Pancreas (tissue), 10 donors: ENCODE data around the gene JMJD8. TPM values are rescaled to one million over a fixed set of nuclear protein-coding genes. Genes with fewer than 3 reads are reported as not detected.
A peak's percentile ranks its signal among the peaks of the same experiment; 100 is the strongest.

Experiments
- ATAC-seq, 4 donors: fragments of 200-7000 bp; cut with Tn5 transposase; one replicate each; pipeline versions ENCODE4 v1.8.0 to v1.9.1; 2020; ENCODE audit warnings: mild to moderate bottlenecking in 4 of 4, moderate library complexity in 4 of 4
- DNase-seq, 6 donors: peaks; one replicate each; pipeline ENCODE4 v3.0.0-alpha.2; 2020
- FAIRE-seq: peaks from 2 replicates; lab custom pipeline; 2012; peaks lifted over from hg19 to GRCh38; lab: Jason Lieb, UNC
- H3K27ac ChIP-seq, 4 donors: fragments of 200-600 bp; sonication (generic); 1 replicate in 3 of 4; 2 replicates in 1 of 4; pipeline versions ENCODE4 v1.5.0 to v1.8.0; 2020
- H3K27me3 ChIP-seq, 4 donors: fragments of 200-600 bp; one replicate each; pipeline ENCODE4 v1.8.0; 2021
- H3K36me3 ChIP-seq, 3 donors: fragments of 200-600 bp; sonication (generic) in 1 of 3; one replicate each; pipeline versions ENCODE4 v1.5.0 to v1.8.0; 2020 to 2021
- H3K4me1 ChIP-seq, 3 donors: fragments of 200-600 bp; one replicate each; pipeline ENCODE4 v1.8.0; 2021
- H3K4me3 ChIP-seq, 4 donors: fragments of 200-600 bp; sonication (generic) in 2 of 4; one replicate each; pipeline versions ENCODE4 v1.5.0 to v1.8.0; 2020 to 2021
- H3K9me3 ChIP-seq, 4 donors: fragments of 200-600 bp; one replicate each; pipeline ENCODE4 v1.8.0; 2021
- CTCF ChIP-seq, 4 donors: fragments of 200-600 bp; sonication (generic) in 3 of 4; IDR thresholded peaks; one replicate each; pipeline versions ENCODE4 v1.5.0 to v1.8.0; 2021; ENCODE audit warnings: antibody characterized with exemption in 4 of 4
- WGBS, 2 donors: extraction: QIAGEN DNeasy Blood & Tissue Kit; methylation state at CpG; one replicate each; pipeline ENCODE4 v1.1.7; 2013; 5-methylcytosine and 5-hydroxymethylcytosine counted together
- intact Hi-C, 3 donors: fragments of 100-400 bp; cut with DNase I; formaldehyde crosslinking; loops; one replicate each; pipeline versions ENCODE4 v1.11.1 to v1.14.2; 2022
- polyA plus RNA-seq, 2 donors: library from polyadenylated mRNA; stranded (reverse); fragments of 200-250 nt; gene quantifications; one replicate each; pipeline ENCODE4 v1.2.3, GENCODE V29; 2013
- total RNA-seq, 6 donors: library from RNA; stranded (reverse); fragmentation: NEBNext Ultra II Directional in 4 of 6; extraction: Animal tissue kit (Norgen Biotek cat#: 25700) in 4 of 6; gene quantifications; one replicate each; pipeline versions ENCODE4 v1.2.1 to v1.2.4, GENCODE V29; 2021 to 2023
- donor health status: healthy with polysubstance abuse.
- donor health status: DM: no; HTN: no; CAD: no; lungs with moderate emphysema.
- donor health status: DM: no; HTN: no; CAD: no.
- donor health status: control.
- donor health status: control.
- donor health status: Bipolar disorder and iron deficiency.
- donor health status: DM: yes; HTN: yes; CAD: no.
- donor health status: DM: no; HTN: no; CAD: no.
- donor health status: DM: no; HTN: no; CAD: no.
- donor health status: DM: yes; HTN: yes; CAD: no.

The JMJD8 gene
- total and polyA plus RNA-seq, 8 donors, result 25.0 to 50.2 (median 34.2) TPM

GRCh38 chr16:668519-669171, 15.5 kb downstream of the JMJD8 start:
- Histone ChIP-seq H3K4me3 (peak overlapping the region; percentile 84 to 100 (median 98)), H3K36me3 (peaks cover 6 to 35% (median 32%) of the 10 kb centered on the region in 3 donors), H3K27ac (peak overlapping the region in 3 of 4 donors; percentile 62 to 66 (median 65)), H3K27me3 (no peaks in the 10 kb centered on the region), H3K4me1 (peaks cover 0 to 10% (median 7%) of the 10 kb centered on the region in 3 donors), H3K9me3 (no peaks in the 10 kb centered on the region)
- 6 to 9% methylated on average over 42 to 50 of the region's 50 CpGs for WGBS, 2 donors
- no peak for FAIRE-seq
- no peak for TF ChIP-seq CTCF (IDR thresholded peaks at IDR 0.05)
- intact Hi-C loops, result no loop called here
- DNase-seq, result peak in 1 of 6 donors; percentile 85
- peak in 3 of 4 donors; percentile 1 to 11 (median 2) for ATAC-seq

GRCh38 chr16:667780-668518, 16.2 kb downstream of the JMJD8 start, which contains the start of gene RHOT2:
Gene RHOT2 (plus strand): TSS chr16:668132. CDS start chr16:668200, 68 bp downstream.
- FAIRE-seq (no peak), DNase-seq (peak in 5 of 6 donors; percentile 87 to 95 (median 92)), ATAC-seq (peak; percentile 95 to 97 (median 96))
- H3K27me3 ChIP-seq, result no peaks in the 10 kb centered on the region
- H3K9me3 ChIP-seq, result no peaks in the 10 kb centered on the region
- TF ChIP-seq CTCF (IDR thresholded peaks at IDR 0.05), result peak; percentile 82 to 87 (median 84)
- peak within 1 kb of the TSS; percentile 42 to 66 (median 64) for H3K27ac ChIP-seq
- peak within 1 kb of the TSS; percentile 84 to 100 (median 98) for H3K4me3 ChIP-seq
- H3K36me3 ChIP-seq, result peaks cover 6 to 32% (median 27%) of the 10 kb centered on the region in 3 donors
- intact Hi-C loops, result no loop called here
- peaks cover 0 to 10% (median 7%) of the 10 kb centered on the region in 3 donors for H3K4me1 ChIP-seq
- 1% methylated on average over 58 to 78 of the region's 78 CpGs for WGBS, 2 donors

- no peak for TF ChIP-seq CTCF (IDR thresholded peaks at IDR 0.05)
- Histone ChIP-seq H3K27me3 (no peaks in the 10 kb centered on the region), H3K9me3 (no peaks in the 10 kb centered on the region), H3K4me1 (peaks cover 0 to 10% (median 7%) of the 10 kb centered on the region in 3 donors), H3K27ac (peak overlapping the region in 2 of 4 donors; percentile 62 to 65), H3K4me3 (peak overlapping the region in 1 of 4 donors; percentile 98), H3K36me3 (peaks cover 6 to 25% (median 21%) of the 10 kb centered on the region in 3 donors)
- WGBS, 2 donors, result 67 to 72% methylated on average over 22 of the region's 22 CpGs
- no peak for FAIRE-seq
- ATAC-seq, result no peak
- peak in 1 of 6 donors; percentile 84 for DNase-seq
- intact Hi-C loops, result no loop called here
Measured at GRCh38 chr16:667113-667779, 16.9 kb downstream of the JMJD8 start.

GRCh38 chr16:666572-666971, 17.6 kb downstream of the JMJD8 start:
- WGBS, 2 donors, result 88 to 96% methylated on average over 13 of the region's 13 CpGs

More at GRCh38 chr16:666572-666971, 17.6 kb downstream of the JMJD8 start:
- no peaks in the 10 kb centered on the region for H3K27me3 ChIP-seq
- H3K27ac ChIP-seq, result no peak overlapping the region
- intact Hi-C loops, result no loop called here
- peaks cover under 1 to 10% (median 7%) of the 10 kb centered on the region in 3 donors for H3K4me1 ChIP-seq
- TF ChIP-seq CTCF (IDR thresholded peaks at IDR 0.05), result no peak
- no peak for DNase-seq
- H3K36me3 ChIP-seq, result peaks cover 6 to 20% (median 18%) of the 10 kb centered on the region in 3 donors
- H3K9me3 ChIP-seq, result no peaks in the 10 kb centered on the region
- no peak overlapping the region for H3K4me3 ChIP-seq
- no peak for FAIRE-seq
- no peak for ATAC-seq
